PC-9 (cell line): ENCODE data around the gene CTAG1A. TPM values are rescaled to one million over a fixed set of nuclear protein-coding genes. Genes with fewer than 3 reads are reported as not detected.
"Not testable (repeated sequence)": the region's sequence is repeated elsewhere in the genome, so short reads cannot be mapped to it uniquely, and the experiment has no call there.

ENCODE experiments used
- BruUV-seq: library from RNA; stranded (reverse); fragments of 400-500 nt; replicated peaks from 2 replicates; lab custom pipeline; 2021; lab: Mats Ljungman, UMichigan
- CTCF ChIA-PET: fragments of 300-600 bp; sonication (Branson Sonifier 250); formaldehyde crosslinking; loops from one replicate; lab custom pipeline; 2022; ENCODE audit warnings: antibody characterized with exemption; lab: Charles Lee
- POLR2A ChIA-PET: fragments of 300-600 bp; sonication (Branson Sonifier 250); formaldehyde crosslinking; loops from one replicate; lab custom pipeline; 2022; ENCODE audit warnings: antibody characterized with exemption; ENCODE audit not compliant: unreplicated experiment; lab: Charles Lee
- DNase-seq, 2 experiments: peaks; one replicate each; pipeline versions ENCODE4 v3.0.0 to v3.0.0-alpha.2; 2015 to 2022; ENCODE audit warnings: mixed read lengths in 1 of 2
- H2AFZ ChIP-seq: fragments of 200-600 bp; sonication (generic); 2 replicates; pipeline ENCODE4 v1.8.1; 2017; ENCODE audit warnings: antibody characterized with exemption
- H3F3A ChIP-seq: fragments of 200-600 bp; sonication (generic); 2 replicates; pipeline ENCODE4 v1.8.1; 2017; ENCODE audit warnings: antibody characterized with exemption, mild to moderate bottlenecking, low read depth; ENCODE audit not compliant: insufficient read depth
- H3K27ac ChIP-seq: fragments of 200-600 bp; sonication (generic); 2 replicates; pipeline ENCODE4 v1.6.1; 2016; ENCODE audit warnings: mixed run types
- H3K27me3 ChIP-seq: fragments of 200-600 bp; sonication (generic); 2 replicates; pipeline ENCODE4 v1.6.1; 2016; ENCODE audit warnings: low read depth, mixed run types; ENCODE audit not compliant: insufficient read depth
- H3K36me3 ChIP-seq: fragments of 200-600 bp; sonication (generic); 2 replicates; pipeline ENCODE4 v1.6.1; 2016; ENCODE audit warnings: low read depth, mixed run types
- H3K4me1 ChIP-seq: fragments of 200-600 bp; sonication (generic); replicated peaks from 2 replicates; pipeline ENCODE4 v1.6.1; 2016; ENCODE audit warnings: mixed run types; ENCODE audit not compliant: insufficient read depth
- H3K4me2 ChIP-seq: fragments of 200-600 bp; sonication (generic); 2 replicates; pipeline ENCODE4 v1.6.1; 2017; ENCODE audit warnings: mixed run types
- H3K4me3 ChIP-seq: fragments of 200-600 bp; sonication (generic); 2 replicates; pipeline ENCODE4 v1.6.1; 2016; ENCODE audit warnings: mixed run types
- H3K79me2 ChIP-seq: fragments of 200-600 bp; sonication (generic); 2 replicates; pipeline ENCODE4 v1.6.1; 2017; ENCODE audit warnings: low read depth, mixed run types
- H3K9me2 ChIP-seq: fragments of 200-600 bp; sonication (generic); 2 replicates; pipeline ENCODE4 v1.8.1; 2017; ENCODE audit warnings: mild to moderate bottlenecking; ENCODE audit not compliant: insufficient read depth
- H3K9me3 ChIP-seq: fragments of 200-600 bp; sonication (generic); 2 replicates; pipeline ENCODE4 v1.8.1; 2016; ENCODE audit warnings: low read depth; ENCODE audit not compliant: insufficient read depth
- H4K20me1 ChIP-seq: fragments of 200-600 bp; sonication (generic); 2 replicates; pipeline ENCODE4 v1.8.1; 2017; ENCODE audit not compliant: insufficient read depth
- CTCF ChIP-seq: fragments of 200-600 bp; sonication (generic); conservative IDR thresholded peaks from 2 replicates; pipeline ENCODE4 v1.6.1; 2017; ENCODE audit warnings: mixed run types, antibody characterized with exemption, mild to moderate bottlenecking, moderate library complexity
- EZH2 ChIP-seq: fragments of 200-600 bp; sonication (generic); IDR thresholded peaks from 2 replicates; pipeline ENCODE4 v1.8.0; 2017; ENCODE audit warnings: antibody characterized with exemption, low read depth
- intact Hi-C: fragments of 100-400 bp; cut with micrococcal nuclease; formaldehyde crosslinking; loops from one replicate; pipeline ENCODE4 v1.10.0; 2022; ENCODE audit not compliant: unreplicated experiment
- total RNA-seq: library from RNA; stranded (reverse); gene quantifications from 2 replicates; pipeline ENCODE4 v1.2.3, GENCODE V29; 2021

Gene CTAG1A
- total RNA-seq, 1 experiment from 2014 or later: not detected

DNA sequence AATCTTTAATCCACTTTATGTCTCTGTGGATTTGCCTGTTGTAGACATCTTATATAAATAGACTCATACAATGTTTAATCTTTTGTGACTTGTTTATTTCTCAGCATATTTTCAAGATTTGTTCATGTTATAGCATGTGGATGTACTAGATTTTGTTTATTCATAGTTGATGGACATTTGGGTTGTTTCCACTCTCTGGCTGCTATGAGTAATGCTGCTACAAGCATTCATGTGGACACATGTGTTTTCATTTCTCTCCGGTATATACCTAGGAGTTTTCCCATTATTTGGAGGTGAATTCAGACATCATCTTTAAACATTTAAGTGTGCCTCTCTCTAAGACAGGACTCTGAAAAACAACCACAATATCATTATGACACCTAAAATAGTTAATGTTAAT, 35.2 kb upstream of the CTAG1A start:
- peaks cover 12% of the 10 kb centered on the region; the same call in 1 of the 2 replicates for H4K20me1 ChIP-seq
- peaks cover 14% of the 10 kb centered on the region for H3K4me1 ChIP-seq
- H3K4me2 ChIP-seq: peak overlapping the region; percentile 87
- H3K9me3 ChIP-seq: no peaks in the 10 kb centered on the region
- H3K4me3 ChIP-seq: no peak overlapping the region; the same call in 1 of the 2 replicates
- no peaks in the 10 kb centered on the region for H3K9me2 ChIP-seq
- DNase-seq: no peak
- TF ChIP-seq CTCF: no peak
- TF ChIP-seq EZH2: no peak
- H3K27ac ChIP-seq: no peak overlapping the region
- POLR2A ChIA-PET: no interaction called here
- H3K27me3 ChIP-seq: no peaks in the 10 kb centered on the region
- H3K79me2 ChIP-seq: peaks cover 65% of the 10 kb centered on the region
- H3K36me3 ChIP-seq: peaks cover 15% of the 10 kb centered on the region
- no peak overlapping the region for H2AFZ ChIP-seq
- intact Hi-C loops: no loop called here
- peaks cover 29% of the 10 kb centered on the region for H3F3A ChIP-seq
- no TSS peak for BruUV-seq
- CTCF ChIA-PET: no interaction called here

DNA sequence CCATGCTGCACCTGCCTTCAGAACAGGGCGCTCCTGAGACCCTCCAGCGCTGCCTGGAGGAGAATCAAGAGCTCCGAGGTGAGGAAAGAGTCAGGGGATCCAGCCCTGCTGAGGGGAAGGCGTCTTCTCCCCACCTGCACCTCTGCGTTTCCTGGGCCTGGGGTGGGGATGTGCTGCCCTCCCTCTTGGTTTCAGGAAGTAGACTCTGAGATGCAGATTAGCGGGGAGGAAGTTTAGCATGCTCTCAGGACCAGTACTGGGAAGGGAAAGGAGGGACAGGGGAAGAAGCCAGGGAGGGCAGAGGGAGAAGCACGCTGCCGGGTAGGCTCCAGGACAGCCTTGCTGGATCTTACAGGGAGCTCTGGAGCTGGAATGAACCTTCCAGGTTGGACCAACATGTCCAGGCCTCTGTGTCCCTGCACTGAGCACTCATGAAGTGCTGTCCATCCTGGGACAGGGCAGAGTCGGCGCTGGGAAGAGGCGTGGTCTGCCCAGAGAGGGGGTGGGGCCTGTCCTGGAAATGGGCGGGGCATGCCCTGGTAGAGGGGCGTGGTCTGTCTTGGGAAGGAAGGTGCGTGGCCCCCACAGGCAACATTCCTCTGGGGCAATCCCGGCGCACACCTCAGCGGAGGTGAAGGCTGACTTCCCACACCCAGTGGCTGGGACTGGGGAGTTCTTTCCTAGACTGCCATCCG, 32.7 kb upstream of the CTAG1A start:
- intact Hi-C loops, POLR2A ChIA-PET, CTCF ChIA-PET: not testable (repeated sequence)

GRCh38 chrX:154558060-154558690, 26.8 kb upstream of the CTAG1A start:
- intact Hi-C loops, H3K4me1 ChIP-seq, H2AFZ ChIP-seq, H3K9me3 ChIP-seq, H4K20me1 ChIP-seq, H3K4me2 ChIP-seq, CTCF ChIA-PET, DNase-seq, H3K79me2 ChIP-seq, H3K27me3 ChIP-seq, BruUV-seq, H3K27ac ChIP-seq, H3K36me3 ChIP-seq, H3K4me3 ChIP-seq, POLR2A ChIA-PET, H3F3A ChIP-seq, H3K9me2 ChIP-seq: not testable (repeated sequence)

More for the DNA sequence above, 32.7 kb upstream of the CTAG1A start:
- H3K4me2 ChIP-seq, H3K4me3 ChIP-seq, DNase-seq, H3K9me2 ChIP-seq, H3K27me3 ChIP-seq, H2AFZ ChIP-seq, BruUV-seq, H3K27ac ChIP-seq, H3K9me3 ChIP-seq, H3K36me3 ChIP-seq: not testable (repeated sequence)
- Histone ChIP-seq H3K4me1 (peaks cover 14% of the 10 kb centered on the region), H4K20me1 (peaks cover 12% of the 10 kb centered on the region; the same call in 1 of the 2 replicates), H3F3A (peaks cover 11% of the 10 kb centered on the region), H3K79me2 (peaks cover 46% of the 10 kb centered on the region)

- H3K4me3 ChIP-seq, H3F3A ChIP-seq, intact Hi-C loops, H3K36me3 ChIP-seq, H3K4me1 ChIP-seq, H2AFZ ChIP-seq, H3K9me3 ChIP-seq, DNase-seq, H4K20me1 ChIP-seq, H3K27me3 ChIP-seq, POLR2A ChIA-PET, BruUV-seq, H3K79me2 ChIP-seq, H3K9me2 ChIP-seq, H3K27ac ChIP-seq, H3K4me2 ChIP-seq, CTCF ChIA-PET: not testable (repeated sequence)
Measured at GRCh38 chrX:154558896-154559295, 26.0 kb upstream of the CTAG1A start.

GRCh38 chrX:154560326-154560725, 24.6 kb upstream of the CTAG1A start:
- H3K27ac ChIP-seq, H3K4me1 ChIP-seq, H3K79me2 ChIP-seq, H3F3A ChIP-seq, CTCF ChIA-PET, BruUV-seq, H3K36me3 ChIP-seq, DNase-seq, H3K27me3 ChIP-seq, intact Hi-C loops, H3K4me2 ChIP-seq, H3K4me3 ChIP-seq, H4K20me1 ChIP-seq, H3K9me3 ChIP-seq, POLR2A ChIA-PET, H2AFZ ChIP-seq, H3K9me2 ChIP-seq: not testable (repeated sequence)

DNA sequence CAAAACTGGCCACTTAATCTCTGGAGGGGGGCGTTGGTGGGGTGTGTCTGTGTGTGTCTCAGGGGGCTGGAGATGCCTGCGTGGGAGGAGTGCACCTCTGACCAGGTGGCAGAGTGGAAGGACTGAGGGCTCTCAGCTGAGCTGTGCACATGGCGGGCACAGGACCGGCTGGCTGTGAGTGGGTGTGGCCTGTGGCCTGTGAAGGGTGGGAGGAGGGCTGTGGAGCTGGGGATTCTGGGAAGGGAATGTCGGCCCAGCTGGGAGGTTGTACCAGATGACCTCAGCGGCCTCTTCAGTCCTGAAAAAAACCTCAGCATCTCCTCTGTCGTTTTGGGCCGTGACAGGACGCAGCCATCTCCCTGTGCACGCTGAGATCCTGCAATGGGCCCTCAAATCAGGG, 22.6 kb upstream of the CTAG1A start:
- H3F3A ChIP-seq, H3K27ac ChIP-seq, H4K20me1 ChIP-seq, H3K4me2 ChIP-seq, H3K79me2 ChIP-seq, H3K36me3 ChIP-seq, DNase-seq, H3K4me3 ChIP-seq, H3K9me2 ChIP-seq, H2AFZ ChIP-seq, CTCF ChIA-PET, BruUV-seq, H3K27me3 ChIP-seq, H3K9me3 ChIP-seq, H3K4me1 ChIP-seq, POLR2A ChIA-PET, intact Hi-C loops: not testable (repeated sequence)
